SU-DHL-6 (cell line): Measurements from ENCODE around the gene MAP7.

Experiments
- H2AFZ ChIP-seq: fragments of 200-600 bp; sonication (generic); 2 replicates; pipeline ENCODE4 v1.6.1; 2014; ENCODE audit warnings: low read depth, mild to moderate bottlenecking, moderate library complexity, mixed read lengths, antibody characterized with exemption, low read length; ENCODE audit not compliant: severe bottlenecking
- H3F3A ChIP-seq: fragments of 200-600 bp; shearing (Covaris generic); 2 replicates; pipeline ENCODE4 v1.6.0; 2016; ENCODE audit warnings: antibody characterized with exemption, mild to moderate bottlenecking; ENCODE audit not compliant: insufficient read depth
- H3K27ac ChIP-seq: fragments of 200-600 bp; sonication (generic); 2 replicates; pipeline ENCODE4 v1.5.1; 2016; ENCODE audit warnings: low read depth, mild to moderate bottlenecking, low read length, moderate library complexity, mixed read lengths
- H3K27me3 ChIP-seq: fragments of 200-600 bp; sonication (generic), shearing (Covaris generic); 2 replicates; pipeline ENCODE4 v1.6.0; 2014; ENCODE audit warnings: mild to moderate bottlenecking, low read length
- H3K36me3 ChIP-seq: fragments of 200-600 bp; sonication (generic); 2 replicates; pipeline ENCODE4 v1.6.1; 2014; ENCODE audit warnings: mild to moderate bottlenecking, low read length, mixed read lengths
- H3K4me2 ChIP-seq: fragments of 300-600, 200-600 bp; shearing (Covaris generic), sonication (generic); 2 replicates; pipeline ENCODE4 v1.6.0; 2014; ENCODE audit warnings: low read length, low read depth, mild to moderate bottlenecking; ENCODE audit not compliant: poor library complexity, severe bottlenecking
- H3K4me3 ChIP-seq: fragments of 200-600 bp; sonication (generic); 2 replicates; pipeline ENCODE4 v1.5.1; 2014; ENCODE audit warnings: antibody characterized with exemption, low read length, mild to moderate bottlenecking, mixed read lengths; ENCODE audit not compliant: insufficient read depth, poor library complexity, severe bottlenecking
- H3K79me2 ChIP-seq: fragments of 200-600 bp; sonication (generic); 2 replicates; pipeline ENCODE4 v1.6.1; 2014; ENCODE audit warnings: mild to moderate bottlenecking, low read length, moderate library complexity; ENCODE audit not compliant: insufficient read depth
- H3K9ac ChIP-seq: fragments of 200-600 bp; sonication (generic); 2 replicates; pipeline ENCODE4 v1.7.0; 2014; ENCODE audit warnings: mild to moderate bottlenecking, low read length
- H3K9me2 ChIP-seq: fragments of 200-600 bp; sonication (generic); replicated peaks from 2 replicates; pipeline ENCODE4 v1.6.1; 2014; ENCODE audit warnings: low read length; ENCODE audit not compliant: insufficient read depth
- H3K9me3 ChIP-seq: fragments of 200-600 bp; sonication (generic); 2 replicates; pipeline ENCODE4 v1.6.1; 2014; ENCODE audit warnings: low read length, mixed read lengths; ENCODE audit not compliant: insufficient read depth
- H4K20me1 ChIP-seq: fragments of 200-600 bp; sonication (generic); 2 replicates; pipeline ENCODE4 v1.6.1; 2014; ENCODE audit warnings: low read depth, mild to moderate bottlenecking, antibody characterized with exemption, low read length, moderate library complexity, mixed read lengths
- CTCF ChIP-seq: fragments of 200-600 bp; sonication (generic); IDR thresholded peaks from one replicate; pipeline ENCODE4 v1.5.1; 2017; ENCODE audit warnings: antibody characterized with exemption, mild to moderate bottlenecking, low read length, moderate library complexity; ENCODE audit not compliant: insufficient read depth, poor library complexity, severe bottlenecking
- EZH2phosphoT487 ChIP-seq: fragments of 200-600 bp; sonication (generic), shearing (Covaris generic); conservative IDR thresholded peaks from 2 replicates; pipeline ENCODE4 v1.6.1; 2018; ENCODE audit warnings: mild to moderate bottlenecking, antibody characterized with exemption, low read length, moderate library complexity, mixed read lengths

MAP7 gene

GRCh38 chr6:136594671-136595070, 44.4 kb upstream of the MAP7 start:
- Histone ChIP-seq H3K4me2 (no peak overlapping the region), H3K4me3 (no peak overlapping the region), H3K9me3 (no peaks in the 10 kb centered on the region)

DNA sequence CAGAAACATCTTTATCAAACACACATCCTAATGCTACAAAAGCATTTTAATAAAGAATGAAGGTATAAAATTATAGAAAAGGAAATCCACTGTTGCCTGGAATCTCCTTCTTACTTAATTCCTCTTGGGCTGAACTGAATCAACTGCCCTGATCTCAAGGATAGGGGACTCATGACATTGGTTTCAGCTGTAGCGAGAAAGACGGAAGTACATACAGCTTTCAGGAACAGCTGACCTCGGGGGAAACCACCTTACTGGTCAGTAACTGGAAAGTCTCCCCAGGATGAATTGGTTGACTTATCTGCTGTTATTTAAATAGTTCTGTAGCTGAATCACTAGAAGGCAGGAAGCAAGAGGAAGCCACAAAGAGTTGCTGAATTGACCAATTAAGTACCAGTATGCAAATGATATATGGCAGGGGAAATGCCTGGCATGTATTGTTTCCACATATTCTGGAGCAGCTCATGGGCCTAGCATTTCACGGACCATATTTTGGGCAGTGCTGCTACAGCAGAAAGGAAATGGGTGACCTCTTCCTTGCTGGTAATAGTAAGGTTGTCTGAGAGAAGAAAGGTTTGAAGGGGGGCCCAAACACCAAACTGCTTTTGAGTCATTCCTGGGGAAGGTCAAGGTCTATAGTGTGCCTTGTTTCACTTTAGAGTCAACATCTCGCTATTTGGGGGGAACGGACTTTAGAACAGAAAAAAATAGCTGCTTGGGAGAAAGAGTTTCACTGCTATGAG, 43.7 kb upstream of the MAP7 start:
- no peak overlapping the region for H3K9ac ChIP-seq
- H2AFZ ChIP-seq = no peak overlapping the region
- H3K27ac ChIP-seq = no peak overlapping the region
- no peak overlapping the region for H3K4me3 ChIP-seq
- no peaks in the 10 kb centered on the region for H3K9me3 ChIP-seq
- no peaks in the 10 kb centered on the region for H3K9me2 ChIP-seq
- TF ChIP-seq CTCF (no peak), EZH2phosphoT487 (no peak)
- no peak overlapping the region for H3K4me2 ChIP-seq
- H3F3A ChIP-seq = no peaks in the 10 kb centered on the region
- no peaks in the 10 kb centered on the region for H3K27me3 ChIP-seq
- H3K79me2 ChIP-seq = no peaks in the 10 kb centered on the region
- H3K36me3 ChIP-seq = no peaks in the 10 kb centered on the region
- no peaks in the 10 kb centered on the region for H4K20me1 ChIP-seq

More at GRCh38 chr6:136594671-136595070, 44.4 kb upstream of the MAP7 start:
- no peaks in the 10 kb centered on the region for H3K27me3 ChIP-seq
- H3K36me3 ChIP-seq = no peaks in the 10 kb centered on the region
- H3F3A ChIP-seq = no peaks in the 10 kb centered on the region
- H3K79me2 ChIP-seq = no peaks in the 10 kb centered on the region
- TF ChIP-seq EZH2phosphoT487 (no peak), CTCF (no peak)
- no peaks in the 10 kb centered on the region for H3K9me2 ChIP-seq
- H3K27ac ChIP-seq = no peak overlapping the region
- no peaks in the 10 kb centered on the region for H4K20me1 ChIP-seq
- no peak overlapping the region for H3K9ac ChIP-seq
- H2AFZ ChIP-seq = no peak overlapping the region

DNA sequence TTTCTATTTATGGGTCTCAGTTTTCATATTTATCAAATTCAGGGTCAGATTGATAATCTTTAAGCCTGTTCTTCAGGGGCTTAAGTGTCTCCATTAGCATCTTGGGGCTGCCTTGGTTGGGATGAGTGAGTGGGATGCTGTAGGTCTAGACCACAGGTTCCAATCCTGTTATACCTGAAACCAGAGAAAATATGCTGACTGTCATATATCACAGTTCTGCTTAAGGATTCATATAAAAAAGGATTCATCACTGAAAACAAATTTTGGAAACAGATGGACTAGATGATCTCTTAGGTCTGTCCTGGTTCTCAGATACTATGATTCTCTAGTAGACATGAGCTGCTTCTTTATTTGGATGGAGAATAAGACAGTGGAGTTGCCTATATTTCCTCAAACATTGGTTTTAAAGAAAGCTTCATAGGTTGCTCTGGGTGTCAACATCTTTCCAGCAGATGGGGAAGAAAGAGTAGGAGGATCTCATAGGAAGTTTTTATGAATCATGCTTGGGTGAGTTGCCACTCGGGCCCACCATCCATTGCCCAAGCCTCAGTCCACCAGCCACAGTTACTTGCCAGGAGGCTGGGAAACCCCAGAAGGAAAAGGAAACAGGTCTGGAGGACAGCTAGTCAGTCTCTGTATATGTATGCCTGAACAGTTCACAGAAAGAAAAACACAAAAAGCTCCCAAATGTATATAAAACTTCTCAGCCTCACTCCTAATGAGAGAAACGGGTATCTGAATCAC, 42.9 kb upstream of the MAP7 start:
- Histone ChIP-seq H2AFZ (no peak overlapping the region), H3K9me2 (no peaks in the 10 kb centered on the region), H4K20me1 (no peaks in the 10 kb centered on the region), H3K79me2 (no peaks in the 10 kb centered on the region), H3K36me3 (no peaks in the 10 kb centered on the region), H3K9ac (no peak overlapping the region), H3K9me3 (no peaks in the 10 kb centered on the region), H3K27me3 (no peaks in the 10 kb centered on the region), H3K4me2 (no peak overlapping the region), H3F3A (no peaks in the 10 kb centered on the region), H3K4me3 (no peak overlapping the region), H3K27ac (no peak overlapping the region)
- TF ChIP-seq EZH2phosphoT487 (no peak), CTCF (no peak)
